ENCODE measurements around the gene ATP12A. TPM values are rescaled to one million over a fixed set of nuclear protein-coding genes. Genes with fewer than 3 reads are reported as not detected.
A peak's percentile ranks its signal among the peaks of the same experiment; 100 is the strongest.

The ATP12A gene
- total and polyA plus RNA-seq, 5 donors from 2014 or later = 0.14 to 0.18 (median 0.17) TPM; not detected in 2

GRCh38 chr13:24691381-24691780, 11.2 kb downstream of the ATP12A start:
- H3K27me3 Mint-ChIP-seq = peaks cover 33% of the 10 kb centered on the region
- H3K36me3 ChIP-seq (ENCODE audit: control insufficient read depth, insufficient read depth, low read length) = no peaks in the 10 kb centered on the region
- H3K9me3 ChIP-seq (ENCODE audit: control insufficient read depth in 2 of 2, low read length in 2 of 2) = no peaks in the 10 kb centered on the region
- no peak for ATAC-seq (ENCODE audit: low read depth in 2 of 2)
- DNase-seq = no peak
- peak overlapping the region in 1 of 3 donors; percentile 19 for H3K27ac Mint-ChIP-seq
- peaks cover 2% of the 10 kb centered on the region for H3K27me3 ChIP-seq (ENCODE audit: control insufficient read depth, insufficient read depth, low read length)
- no peak overlapping the region for H3K4me3 ChIP-seq (ENCODE audit: low read depth, low read length)
- H3K36me3 Mint-ChIP-seq = no peaks in the 10 kb centered on the region
- peaks cover 0 to 2% (median 0%) of the 10 kb centered on the region in 7 donors for H3K9me3 Mint-ChIP-seq
- H3K4me1 Mint-ChIP-seq = peaks cover 6 to 19% (median 11%) of the 10 kb centered on the region in 4 donors
- H3K4me1 ChIP-seq (ENCODE audit: control insufficient read depth, insufficient read depth, low read length, poor library complexity, severe bottlenecking) = peaks cover 7% of the 10 kb centered on the region
- H3K4me3 Mint-ChIP-seq = no peak overlapping the region
- H3K27ac ChIP-seq (ENCODE audit: insufficient read depth, low read length, poor library complexity, severe bottlenecking) = no peak overlapping the region

DNA sequence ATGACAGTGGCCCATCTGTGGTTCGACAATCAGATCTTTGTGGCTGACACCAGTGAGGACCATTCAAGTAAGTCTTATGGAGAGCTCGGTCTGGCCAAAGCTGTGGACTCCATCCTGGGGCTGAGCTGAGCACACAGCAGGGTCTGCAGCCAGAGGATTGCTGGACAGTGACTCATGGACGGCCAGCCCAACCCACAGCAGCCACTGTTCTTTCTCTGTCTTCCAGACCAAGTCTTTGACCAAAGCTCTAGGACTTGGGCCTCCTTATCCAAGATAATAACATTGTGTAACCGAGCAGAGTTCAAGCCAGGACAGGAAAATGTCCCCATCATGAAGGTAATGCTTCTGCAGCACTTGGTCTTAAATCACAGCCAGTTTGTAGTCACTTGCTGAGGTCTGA, 12.4 kb downstream of the ATP12A start:
- no peaks in the 10 kb centered on the region for H3K36me3 ChIP-seq (ENCODE audit: control insufficient read depth, insufficient read depth, low read length)
- no peak overlapping the region for H3K4me3 ChIP-seq (ENCODE audit: low read depth, low read length)
- H3K36me3 Mint-ChIP-seq = no peaks in the 10 kb centered on the region
- no peaks in the 10 kb centered on the region for H3K9me3 ChIP-seq (ENCODE audit: control insufficient read depth in 2 of 2, low read length in 2 of 2)
- peaks cover 0 to 2% (median 0%) of the 10 kb centered on the region in 7 donors for H3K9me3 Mint-ChIP-seq
- DNase-seq = no peak
- no peak overlapping the region for H3K4me3 Mint-ChIP-seq
- no peak overlapping the region for H3K27ac ChIP-seq (ENCODE audit: insufficient read depth, low read length, poor library complexity, severe bottlenecking)
- H3K27ac Mint-ChIP-seq = no peak overlapping the region
- H3K27me3 Mint-ChIP-seq = peaks cover 30% of the 10 kb centered on the region
- H3K27me3 ChIP-seq (ENCODE audit: control insufficient read depth, insufficient read depth, low read length) = peaks cover under 1% of the 10 kb centered on the region
- H3K4me1 Mint-ChIP-seq = peaks cover 6 to 19% (median 10%) of the 10 kb centered on the region in 4 donors
- no peak for ATAC-seq (ENCODE audit: low read depth in 2 of 2)
- H3K4me1 ChIP-seq (ENCODE audit: control insufficient read depth, insufficient read depth, low read length, poor library complexity, severe bottlenecking) = peaks cover 7% of the 10 kb centered on the region

DNA sequence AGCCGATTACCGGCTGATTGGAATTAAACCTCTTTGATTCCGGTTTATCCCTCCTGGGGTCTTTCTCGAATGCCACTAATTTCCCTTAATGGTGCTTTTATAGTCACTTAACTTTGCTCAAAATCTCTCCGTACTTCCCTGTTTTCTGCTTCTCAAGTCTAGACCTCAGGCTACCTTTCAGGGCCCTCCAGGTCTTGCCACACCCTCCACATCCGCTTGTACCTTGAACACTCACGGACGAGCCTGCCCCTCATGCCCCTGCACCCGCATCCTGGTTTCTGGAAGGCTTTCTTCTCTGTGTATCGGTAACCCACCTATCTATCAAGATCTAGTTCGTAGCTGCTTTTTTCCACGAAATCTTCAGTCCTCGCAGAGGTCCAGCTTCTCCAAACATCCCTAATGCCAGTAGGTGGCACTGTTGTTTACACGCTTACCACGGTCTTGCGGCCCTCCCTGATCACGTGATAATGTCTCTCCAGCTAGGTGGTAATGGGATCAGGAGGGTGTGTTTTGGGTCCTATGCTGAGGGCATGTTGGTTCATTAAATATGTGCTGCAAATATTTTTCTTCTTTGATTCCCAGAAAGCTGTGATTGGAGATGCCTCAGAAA, 13.8 kb downstream of the ATP12A start:
- peak overlapping the region; percentile 38 for H3K4me3 ChIP-seq (ENCODE audit: low read depth, low read length)
- no peaks in the 10 kb centered on the region for H3K27me3 ChIP-seq (ENCODE audit: control insufficient read depth, insufficient read depth, low read length)
- ATAC-seq (ENCODE audit: low read depth in 2 of 2) (peak; percentile 49 to 52), DNase-seq (peak; percentile 16 to 67 (median 35))
- H3K9me3 Mint-ChIP-seq = peaks cover 0 to 2% (median 0%) of the 10 kb centered on the region in 7 donors
- H3K36me3 ChIP-seq (ENCODE audit: control insufficient read depth, insufficient read depth, low read length) = no peaks in the 10 kb centered on the region
- H3K4me1 Mint-ChIP-seq = peaks cover 6 to 14% (median 10%) of the 10 kb centered on the region in 4 donors
- H3K36me3 Mint-ChIP-seq = no peaks in the 10 kb centered on the region
- no peak overlapping the region for H3K27ac Mint-ChIP-seq
- H3K27me3 Mint-ChIP-seq = peaks cover 40% of the 10 kb centered on the region
- H3K4me3 Mint-ChIP-seq = peak overlapping the region in 3 of 4 donors; percentile 9 to 39 (median 25)
- H3K4me1 ChIP-seq (ENCODE audit: control insufficient read depth, insufficient read depth, low read length, poor library complexity, severe bottlenecking) = peaks cover 7% of the 10 kb centered on the region
- no peak overlapping the region for H3K27ac ChIP-seq (ENCODE audit: insufficient read depth, low read length, poor library complexity, severe bottlenecking)
- no peaks in the 10 kb centered on the region for H3K9me3 ChIP-seq (ENCODE audit: control insufficient read depth in 2 of 2, low read length in 2 of 2)

- Histone ChIP-seq H3K36me3 (ENCODE audit: control insufficient read depth, insufficient read depth, low read length) (no peaks in the 10 kb centered on the region), H3K27ac (ENCODE audit: insufficient read depth, low read length, poor library complexity, severe bottlenecking) (no peak overlapping the region), H3K27me3 (ENCODE audit: control insufficient read depth, insufficient read depth, low read length) (no peaks in the 10 kb centered on the region), H3K4me3 (ENCODE audit: low read depth, low read length) (no peak overlapping the region), H3K9me3 (ENCODE audit: control insufficient read depth in 2 of 2, low read length in 2 of 2) (no peaks in the 10 kb centered on the region), H3K4me1 (ENCODE audit: control insufficient read depth, insufficient read depth, low read length, poor library complexity, severe bottlenecking) (peaks cover 7% of the 10 kb centered on the region)
- no peak for ATAC-seq (ENCODE audit: low read depth in 2 of 2)
- H3K36me3 Mint-ChIP-seq = no peaks in the 10 kb centered on the region
- no peak overlapping the region for H3K27ac Mint-ChIP-seq
- H3K4me1 Mint-ChIP-seq = peaks cover 6 to 14% (median 10%) of the 10 kb centered on the region in 4 donors
- H3K27me3 Mint-ChIP-seq = peaks cover 40% of the 10 kb centered on the region
- DNase-seq = no peak
- peaks cover 0 to 2% (median 0%) of the 10 kb centered on the region in 7 donors for H3K9me3 Mint-ChIP-seq
- no peak overlapping the region for H3K4me3 Mint-ChIP-seq
Measured at GRCh38 chr13:24694907-24695306, 14.7 kb downstream of the ATP12A start.

GRCh38 chr13:24698686-24699085, 18.5 kb downstream of the ATP12A start:
- Histone ChIP-seq H3K4me3 (ENCODE audit: low read depth, low read length) (no peak overlapping the region), H3K27me3 (ENCODE audit: control insufficient read depth, insufficient read depth, low read length) (no peaks in the 10 kb centered on the region), H3K9me3 (ENCODE audit: control insufficient read depth in 2 of 2, low read length in 2 of 2) (no peaks in the 10 kb centered on the region), H3K27ac (ENCODE audit: insufficient read depth, low read length, poor library complexity, severe bottlenecking) (no peak overlapping the region), H3K36me3 (ENCODE audit: control insufficient read depth, insufficient read depth, low read length) (no peaks in the 10 kb centered on the region), H3K4me1 (ENCODE audit: control insufficient read depth, insufficient read depth, low read length, poor library complexity, severe bottlenecking) (peaks cover 6% of the 10 kb centered on the region)
- no peak overlapping the region for H3K4me3 Mint-ChIP-seq
- H3K36me3 Mint-ChIP-seq = no peaks in the 10 kb centered on the region
- peaks cover 0 to 2% (median 0%) of the 10 kb centered on the region in 7 donors for H3K9me3 Mint-ChIP-seq
- H3K27me3 Mint-ChIP-seq = peaks cover 57% of the 10 kb centered on the region
- H3K4me1 Mint-ChIP-seq = peaks cover 4 to 8% (median 7%) of the 10 kb centered on the region in 4 donors
- no peak for ATAC-seq (ENCODE audit: low read depth in 2 of 2)
- no peak overlapping the region for H3K27ac Mint-ChIP-seq
- DNase-seq = no peak

GRCh38 chr13:24699541-24699940, 19.3 kb downstream of the ATP12A start:
- Mint-ChIP-seq H3K27me3 (peaks cover 51% of the 10 kb centered on the region), H3K36me3 (no peaks in the 10 kb centered on the region), H3K4me3 (no peak overlapping the region), H3K4me1 (no peaks in the 10 kb centered on the region), H3K9me3 (peaks cover 0 to 3% (median 0%) of the 10 kb centered on the region in 7 donors), H3K27ac (no peak overlapping the region)
- no peaks in the 10 kb centered on the region for H3K4me1 ChIP-seq (ENCODE audit: control insufficient read depth, insufficient read depth, low read length, poor library complexity, severe bottlenecking)
- no peaks in the 10 kb centered on the region for H3K36me3 ChIP-seq (ENCODE audit: control insufficient read depth, insufficient read depth, low read length)
- no peak overlapping the region for H3K27ac ChIP-seq (ENCODE audit: insufficient read depth, low read length, poor library complexity, severe bottlenecking)
- H3K27me3 ChIP-seq (ENCODE audit: control insufficient read depth, insufficient read depth, low read length) = no peaks in the 10 kb centered on the region
- ATAC-seq (ENCODE audit: low read depth in 2 of 2) = no peak
- no peak overlapping the region for H3K4me3 ChIP-seq (ENCODE audit: low read depth, low read length)
- DNase-seq = no peak
- no peaks in the 10 kb centered on the region for H3K9me3 ChIP-seq (ENCODE audit: control insufficient read depth in 2 of 2, low read length in 2 of 2)

- no peaks in the 10 kb centered on the region for H3K36me3 Mint-ChIP-seq
- ATAC-seq (ENCODE audit: low read depth in 2 of 2) (no peak), DNase-seq (no peak)
- no peaks in the 10 kb centered on the region for H3K27me3 ChIP-seq (ENCODE audit: control insufficient read depth, insufficient read depth, low read length)
- peaks cover 51% of the 10 kb centered on the region for H3K27me3 Mint-ChIP-seq
- H3K4me1 ChIP-seq (ENCODE audit: control insufficient read depth, insufficient read depth, low read length, poor library complexity, severe bottlenecking) = no peaks in the 10 kb centered on the region
- no peak overlapping the region for H3K4me3 Mint-ChIP-seq
- H3K27ac ChIP-seq (ENCODE audit: insufficient read depth, low read length, poor library complexity, severe bottlenecking) = no peak overlapping the region
- peaks cover 0 to 3% (median 0%) of the 10 kb centered on the region in 7 donors for H3K9me3 Mint-ChIP-seq
- no peak overlapping the region for H3K4me3 ChIP-seq (ENCODE audit: low read depth, low read length)
- H3K9me3 ChIP-seq (ENCODE audit: control insufficient read depth in 2 of 2, low read length in 2 of 2) = no peaks in the 10 kb centered on the region
- no peaks in the 10 kb centered on the region for H3K36me3 ChIP-seq (ENCODE audit: control insufficient read depth, insufficient read depth, low read length)
- H3K4me1 Mint-ChIP-seq = no peaks in the 10 kb centered on the region
- no peak overlapping the region for H3K27ac Mint-ChIP-seq
Measured at GRCh38 chr13:24700539-24700938, 20.3 kb downstream of the ATP12A start.

Data from CD4-positive, CD25-positive, alpha-beta regulatory T cell (primary cell).